Measurements from ENCODE around the gene KCNC1. TPM values are rescaled to one million over a fixed set of nuclear protein-coding genes. Genes with fewer than 3 reads are reported as not detected.

Gene KCNC1
- total RNA-seq, 4 donors from 2014 or later: not detected

- Histone ChIP-seq H3K4me1 (peaks cover 0 to 12% (median 0%) of the 10 kb centered on the region in 4 donors), H3K27me3 (no peaks in the 10 kb centered on the region), H3K4me3 (no peak overlapping the region), H3K9me3 (no peaks in the 10 kb centered on the region), H3K27ac (no peak overlapping the region), H3K36me3 (no peaks in the 10 kb centered on the region)
- no peak for DNase-seq (ENCODE audit: low spot score in 2 of 2)
- TF ChIP-seq CTCF (IDR thresholded peaks at IDR 0.05) (no peak), POLR2A (IDR thresholded peaks at IDR 0.05) (no peak), EP300 (IDR thresholded peaks at IDR 0.05) (no peak)
- 90 to 95% methylated on average over 7 of the region's 7 CpGs for WGBS, 2 donors
Observed at GRCh38 chr11:17811352-17811751, 76.8 kb downstream of the KCNC1 start.

DNA sequence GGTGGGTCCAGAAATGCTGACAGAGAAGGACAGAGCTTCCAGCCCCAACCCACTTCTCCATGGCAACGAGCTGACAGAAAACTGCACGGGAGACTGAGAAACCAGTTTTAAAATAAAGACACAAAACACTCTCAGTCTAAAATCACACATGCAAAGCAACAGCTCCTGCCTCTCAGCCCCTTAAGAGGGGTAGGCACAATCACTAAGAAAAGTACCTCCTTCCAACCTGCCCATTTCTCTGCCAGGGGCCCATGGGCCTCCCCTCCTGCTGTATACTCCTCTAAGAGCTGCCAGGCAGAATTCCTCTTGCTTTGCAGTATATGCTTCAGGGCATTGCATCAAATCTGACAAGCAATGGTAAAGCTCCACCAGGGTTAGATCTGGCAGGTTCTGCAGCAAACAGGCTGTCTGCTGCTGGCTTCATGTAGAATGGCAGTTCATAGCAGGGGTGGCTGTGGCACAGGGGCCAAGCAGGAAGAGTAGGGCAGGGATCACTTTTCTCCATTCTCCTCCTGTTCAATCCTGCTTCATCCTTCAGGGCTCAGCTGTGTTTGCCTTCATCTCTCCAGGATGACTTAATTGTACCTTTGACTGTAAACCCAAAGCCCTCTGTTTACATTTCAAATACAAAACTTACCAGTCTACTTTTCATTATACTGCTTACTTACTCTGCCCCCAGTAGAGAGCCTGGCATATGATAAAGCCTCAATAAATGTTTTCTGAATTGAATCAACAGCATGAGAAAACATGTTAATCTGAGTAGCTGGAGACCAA lies 77.7 kb downstream of the KCNC1 start:
- H3K4me1 ChIP-seq: peaks cover 0 to 12% (median 0%) of the 10 kb centered on the region in 4 donors
- WGBS, 2 donors: 25 to 48% methylated on average over 2 of the region's 2 CpGs

DNA sequence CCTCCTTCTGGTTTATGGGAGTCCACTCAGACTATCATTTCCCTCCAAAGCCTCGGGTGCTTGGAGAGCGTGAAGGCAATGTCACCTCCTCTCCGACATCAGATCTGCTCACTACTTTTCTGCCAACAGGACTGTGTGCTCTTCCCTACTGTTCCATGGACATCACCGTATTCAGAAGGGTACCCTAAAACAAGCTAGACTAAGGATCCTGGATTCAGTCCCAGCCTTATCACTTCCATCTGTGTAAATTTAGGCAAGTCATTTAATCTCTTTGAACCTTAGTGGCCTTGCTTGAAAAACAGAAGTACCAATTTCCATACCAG lies 78.2 kb downstream of the KCNC1 start:
- Histone ChIP-seq H3K27me3 (no peaks in the 10 kb centered on the region), H3K36me3 (no peaks in the 10 kb centered on the region), H3K4me1 (peaks cover 0 to 12% (median 0%) of the 10 kb centered on the region in 4 donors), H3K4me3 (no peak overlapping the region), H3K27ac (no peak overlapping the region), H3K9me3 (no peaks in the 10 kb centered on the region)
- WGBS, 2 donors: 67 to 77% methylated on average over 4 of the region's 4 CpGs
- no peak for DNase-seq (ENCODE audit: low spot score in 2 of 2)
- no peak for TF ChIP-seq CTCF (IDR thresholded peaks at IDR 0.05)
- no peak for TF ChIP-seq EP300 (IDR thresholded peaks at IDR 0.05)
- no peak for TF ChIP-seq POLR2A (IDR thresholded peaks at IDR 0.05)

More for the DNA sequence above, 77.7 kb downstream of the KCNC1 start:
- Histone ChIP-seq H3K36me3 (no peaks in the 10 kb centered on the region), H3K4me3 (no peak overlapping the region), H3K27me3 (no peaks in the 10 kb centered on the region), H3K27ac (no peak overlapping the region), H3K9me3 (no peaks in the 10 kb centered on the region)
- no peak for TF ChIP-seq CTCF (IDR thresholded peaks at IDR 0.05)
- no peak for TF ChIP-seq EP300 (IDR thresholded peaks at IDR 0.05)
- TF ChIP-seq POLR2A (IDR thresholded peaks at IDR 0.05): no peak
- DNase-seq (ENCODE audit: low spot score in 2 of 2): no peak

GRCh38 chr11:17813391-17814059 lies 78.9 kb downstream of the KCNC1 start:
- Histone ChIP-seq H3K9me3 (no peaks in the 10 kb centered on the region), H3K27ac (no peak overlapping the region), H3K4me1 (peaks cover 0 to 12% (median 0%) of the 10 kb centered on the region in 4 donors), H3K27me3 (no peaks in the 10 kb centered on the region), H3K4me3 (no peak overlapping the region), H3K36me3 (no peaks in the 10 kb centered on the region)
- TF ChIP-seq POLR2A (IDR thresholded peaks at IDR 0.05) (no peak), EP300 (IDR thresholded peaks at IDR 0.05) (no peak), CTCF (IDR thresholded peaks at IDR 0.05) (no peak)
- 66 to 82% methylated on average over 2 of the region's 2 CpGs for WGBS, 2 donors
- no peak for DNase-seq (ENCODE audit: low spot score in 2 of 2)

DNA sequence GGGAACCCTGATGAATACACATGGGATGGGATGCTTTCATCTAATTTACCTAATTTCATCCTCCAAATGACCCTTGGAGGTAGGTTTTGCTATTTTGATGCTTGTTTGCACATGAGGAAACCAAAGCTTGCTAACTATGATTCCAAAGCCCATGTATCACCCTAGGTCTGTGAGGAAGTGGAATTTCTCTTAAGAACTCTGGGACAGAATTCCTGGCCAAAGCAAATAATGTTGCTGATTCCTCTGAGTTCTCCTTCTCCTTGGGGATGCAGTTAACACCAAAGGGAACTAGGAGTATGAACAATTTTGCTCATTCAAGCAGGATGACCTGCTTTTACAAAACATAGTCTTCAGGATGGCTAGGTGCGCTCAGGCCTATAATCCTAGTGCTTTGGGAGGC lies 80.0 kb downstream of the KCNC1 start:
- H3K27ac ChIP-seq: no peak overlapping the region
- H3K4me1 ChIP-seq: peaks cover 0 to 12% (median 0%) of the 10 kb centered on the region in 4 donors
- H3K9me3 ChIP-seq: no peaks in the 10 kb centered on the region
- no peaks in the 10 kb centered on the region for H3K36me3 ChIP-seq
- WGBS, 2 donors: 95% methylated on average over 1 of the region's 1 CpG
- TF ChIP-seq POLR2A (IDR thresholded peaks at IDR 0.05) (no peak), CTCF (IDR thresholded peaks at IDR 0.05) (no peak), EP300 (IDR thresholded peaks at IDR 0.05) (no peak)
- DNase-seq (ENCODE audit: low spot score in 2 of 2): no peak
- H3K4me3 ChIP-seq: no peak overlapping the region
- no peaks in the 10 kb centered on the region for H3K27me3 ChIP-seq

Measured in tibial nerve (tissue), 4 donors.